CD14-positive monocyte (primary cell): Measurements from ENCODE around the gene BTBD9. TPM values are rescaled to one million over a fixed set of nuclear protein-coding genes. Genes with fewer than 3 reads are reported as not detected.

ENCODE experiments used
- DNase-seq, 3 donors: peaks; one replicate each; pipeline ENCODE4 v3.0.0-alpha.2; 2011 to 2022
- H2AFZ ChIP-seq: 2 replicates; pipeline ENCODE4 v1.6.0; 2012; ENCODE audit warnings: mild to moderate bottlenecking, low read depth, low read length, inconsistent platforms; ENCODE audit not compliant: insufficient read depth, poor library complexity, severe bottlenecking
- H3K27ac ChIP-seq, 2 donors: 1 replicate in 1 of 2; 2 replicates in 1 of 2; pipeline ENCODE4 v1.5.1; 2012 to 2013; ENCODE audit warnings: low read length in 2 of 2, control low read depth in 1 of 2, inconsistent platforms in 1 of 2, low read depth in 1 of 2, mild to moderate bottlenecking in 1 of 2
- H3K27me3 ChIP-seq, 2 donors: one replicate each; pipeline versions ENCODE4 v1.6.0 to v1.6.1; 2011 to 2013; ENCODE audit warnings: low read length in 2 of 2; ENCODE audit not compliant: control insufficient read depth in 2 of 2, insufficient read depth in 2 of 2
- H3K36me3 ChIP-seq, 2 donors: replicated peaks in 1 of 2; 1 replicate in 1 of 2; 2 replicates in 1 of 2; pipeline versions ENCODE4 v1.5.1 to v1.6.1; 2012 to 2013; ENCODE audit warnings: low read length in 2 of 2, control low read depth in 1 of 2, inconsistent platforms in 1 of 2, mild to moderate bottlenecking in 1 of 2; ENCODE audit not compliant: insufficient read depth in 2 of 2, control insufficient read depth in 1 of 2
- H3K4me1 ChIP-seq, 2 donors: 1 replicate in 1 of 2; 2 replicates in 1 of 2; pipeline versions ENCODE4 v1.5.1 to v1.6.1; 2012 to 2013; ENCODE audit warnings: low read length in 2 of 2, control low read depth in 1 of 2, inconsistent platforms in 1 of 2, mild to moderate bottlenecking in 1 of 2, moderate library complexity in 1 of 2; ENCODE audit not compliant: insufficient read depth in 2 of 2, control insufficient read depth in 1 of 2
- H3K4me2 ChIP-seq: replicated peaks from 2 replicates; pipeline ENCODE3; 2012; ENCODE audit warnings: low read length, moderate library complexity, mild to moderate bottlenecking; ENCODE audit not compliant: poor library complexity, severe bottlenecking; ENCODE audit errors: extremely low read depth
- H3K4me3 ChIP-seq, 3 experiments: fragments of 200-600 bp in 1 of 3; sonication (generic) in 1 of 3; replicated peaks in 1 of 3; 1 replicate in 2 of 3; 2 replicates in 1 of 3; pipeline ENCODE4 v1.5.1; 2011 to 2013; ENCODE audit warnings: low read length in 3 of 3, mild to moderate bottlenecking in 3 of 3, control low read depth in 2 of 3, low read depth in 2 of 3, inconsistent platforms in 1 of 3, moderate library complexity in 1 of 3
- H3K79me2 ChIP-seq: 2 replicates; pipeline ENCODE4 v1.6.0; 2012; ENCODE audit warnings: mild to moderate bottlenecking, control low read depth, inconsistent platforms, low read length, moderate library complexity; ENCODE audit not compliant: insufficient read depth
- H3K9ac ChIP-seq: 2 replicates; pipeline ENCODE4 v1.6.0; 2017; ENCODE audit warnings: low read length, mild to moderate bottlenecking; ENCODE audit not compliant: insufficient read depth, poor library complexity, severe bottlenecking
- H3K9me3 ChIP-seq, 2 donors: replicated peaks in 1 of 2; 1 replicate in 1 of 2; 2 replicates in 1 of 2; pipeline versions ENCODE4 v1.5.1 to v1.6.1; 2012 to 2013; ENCODE audit warnings: low read length in 2 of 2, control low read depth in 1 of 2; ENCODE audit not compliant: control insufficient read depth in 1 of 2, insufficient read depth in 1 of 2
- H4K20me1 ChIP-seq: 2 replicates; pipeline ENCODE4 v1.6.0; 2012; ENCODE audit warnings: mild to moderate bottlenecking, low read length, control low read depth, moderate library complexity; ENCODE audit not compliant: insufficient read depth
- H3K27ac Mint-ChIP-seq, 7 donors: one replicate each; pipeline ENCODE4 v1.8.0; 2020; ENCODE audit warnings: mild to moderate bottlenecking in 7 of 7, mixed read lengths in 7 of 7, moderate library complexity in 6 of 7, inconsistent platforms in 2 of 7
- H3K27me3 Mint-ChIP-seq, 3 donors: one replicate each; pipeline ENCODE4 v1.8.0; 2021 to 2022; ENCODE audit warnings: low read depth in 3 of 3, mild to moderate bottlenecking in 3 of 3, mixed read lengths in 3 of 3, moderate library complexity in 3 of 3, inconsistent platforms in 1 of 3
- H3K36me3 Mint-ChIP-seq, 2 donors: one replicate each; pipeline ENCODE4 v1.8.0; 2020; ENCODE audit warnings: mixed read lengths in 2 of 2, inconsistent platforms in 1 of 2, mild to moderate bottlenecking in 1 of 2
- H3K4me1 Mint-ChIP-seq: one replicate; pipeline ENCODE4 v1.8.0; 2020; ENCODE audit warnings: mild to moderate bottlenecking, mixed read lengths
- H3K4me3 Mint-ChIP-seq, 2 donors: one replicate each; pipeline ENCODE4 v1.8.0; 2020; ENCODE audit warnings: mild to moderate bottlenecking in 2 of 2, mixed read lengths in 2 of 2, moderate library complexity in 1 of 2
- H3K9me3 Mint-ChIP-seq, 7 donors: one replicate each; pipeline ENCODE4 v1.8.0; 2020 to 2022; ENCODE audit warnings: mixed read lengths in 7 of 7, mild to moderate bottlenecking in 6 of 7, moderate library complexity in 6 of 7, inconsistent platforms in 2 of 7
- WGBS: methylation state at CpG from one replicate; pipeline ENCODE4 v1.1.5; 2013; ENCODE audit warnings: missing lambda C conversion rate; ENCODE audit not compliant: insufficient coverage; 5-methylcytosine and 5-hydroxymethylcytosine counted together
- intact Hi-C, 2 donors: fragments of 100-400 bp; cut with micrococcal nuclease; formaldehyde crosslinking; loops; one replicate each; pipeline versions ENCODE4 v1.15.0 to v1.15.1; 2023
- polyA plus RNA-seq, 3 donors: library from polyadenylated mRNA; depleted of rRNA in 1 of 3; unstranded in 2 of 3; stranded (reverse) in 1 of 3; fragments of 300-500 nt in 2 of 3; fragments of >200 nt in 1 of 3; fragmentation: Illumina TruSeq in 2 of 3; gene quantifications; 1 replicate in 2 of 3; 2 replicates in 1 of 3; pipeline ENCODE4 v1.2.3, GENCODE V29; 2012 to 2021
- TF ChIP-seq, protein P1 (sequence below): fragments of 200-600 bp; IDR thresholded peaks from one replicate; pipeline ENCODE4 v1.8.0; 2022; ENCODE audit warnings: antibody characterized with exemption, mild to moderate bottlenecking

BTBD9 gene
- polyA plus RNA-seq, 3 donors: 5.2 to 7.5 (median 6.2) TPM

DNA sequence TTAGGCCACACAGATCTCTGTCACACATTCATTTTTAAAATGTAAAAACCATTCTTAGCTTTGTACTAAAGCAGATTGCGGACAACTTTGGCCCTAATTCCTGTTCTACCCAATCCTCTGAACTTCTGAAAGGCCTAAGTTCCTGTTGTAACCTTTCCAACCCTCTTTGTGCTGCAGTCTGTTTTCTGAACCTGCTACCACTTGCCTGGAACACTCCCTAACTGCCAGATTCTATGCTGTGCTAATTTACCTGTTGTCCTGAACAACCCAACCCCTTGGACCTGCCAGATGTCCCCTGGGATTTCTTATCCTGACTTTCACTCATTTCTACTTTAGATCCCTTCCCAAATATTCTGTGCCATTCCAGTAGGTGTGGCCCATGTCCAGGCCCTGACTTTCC, 421.5 kb downstream of the BTBD9 start:
- H3K9me3 ChIP-seq: no peaks in the 10 kb centered on the region
- Mint-ChIP-seq H3K27ac (no peak overlapping the region), H3K9me3 (no peaks in the 10 kb centered on the region), H3K36me3 (no peaks in the 10 kb centered on the region), H3K27me3 (no peaks in the 10 kb centered on the region), H3K4me3 (no peak overlapping the region), H3K4me1 (no peaks in the 10 kb centered on the region)
- H3K79me2 ChIP-seq: no peaks in the 10 kb centered on the region
- no peaks in the 10 kb centered on the region for H3K36me3 ChIP-seq
- H3K4me1 ChIP-seq: no peaks in the 10 kb centered on the region
- H3K4me2 ChIP-seq: no peak overlapping the region
- no peaks in the 10 kb centered on the region for H4K20me1 ChIP-seq
- WGBS: 100% methylated on average over 1 of the region's 1 CpG
- intact Hi-C loops: no loop called here
- no peak for DNase-seq
- no peak overlapping the region for H3K4me3 ChIP-seq
- H3K9ac ChIP-seq: no peak overlapping the region
- H3K27ac ChIP-seq: no peak overlapping the region
- TF ChIP-seq, protein P1, sequence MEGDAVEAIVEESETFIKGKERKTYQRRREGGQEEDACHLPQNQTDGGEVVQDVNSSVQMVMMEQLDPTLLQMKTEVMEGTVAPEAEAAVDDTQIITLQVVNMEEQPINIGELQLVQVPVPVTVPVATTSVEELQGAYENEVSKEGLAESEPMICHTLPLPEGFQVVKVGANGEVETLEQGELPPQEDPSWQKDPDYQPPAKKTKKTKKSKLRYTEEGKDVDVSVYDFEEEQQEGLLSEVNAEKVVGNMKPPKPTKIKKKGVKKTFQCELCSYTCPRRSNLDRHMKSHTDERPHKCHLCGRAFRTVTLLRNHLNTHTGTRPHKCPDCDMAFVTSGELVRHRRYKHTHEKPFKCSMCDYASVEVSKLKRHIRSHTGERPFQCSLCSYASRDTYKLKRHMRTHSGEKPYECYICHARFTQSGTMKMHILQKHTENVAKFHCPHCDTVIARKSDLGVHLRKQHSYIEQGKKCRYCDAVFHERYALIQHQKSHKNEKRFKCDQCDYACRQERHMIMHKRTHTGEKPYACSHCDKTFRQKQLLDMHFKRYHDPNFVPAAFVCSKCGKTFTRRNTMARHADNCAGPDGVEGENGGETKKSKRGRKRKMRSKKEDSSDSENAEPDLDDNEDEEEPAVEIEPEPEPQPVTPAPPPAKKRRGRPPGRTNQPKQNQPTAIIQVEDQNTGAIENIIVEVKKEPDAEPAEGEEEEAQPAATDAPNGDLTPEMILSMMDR: no peak
- H2AFZ ChIP-seq: no peak overlapping the region
- no peaks in the 10 kb centered on the region for H3K27me3 ChIP-seq

DNA sequence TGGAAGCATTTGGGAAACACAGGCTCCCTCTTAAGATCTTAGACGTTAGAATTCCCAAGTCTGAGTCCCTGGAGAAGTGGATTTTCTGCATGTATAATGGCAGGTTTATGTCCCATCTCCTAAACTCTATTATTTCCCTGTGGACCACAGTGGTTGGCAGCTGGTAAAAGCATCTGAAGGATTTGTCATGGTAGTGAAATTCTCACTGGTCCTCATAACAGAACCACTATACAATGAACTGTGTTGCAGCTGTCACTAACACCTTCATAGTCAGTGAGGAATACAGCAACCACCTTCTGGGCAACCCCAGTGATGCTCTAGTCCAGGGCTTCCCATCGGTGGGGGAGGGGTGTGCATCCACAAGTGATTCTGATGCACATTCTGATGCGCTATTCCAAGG, 423.3 kb downstream of the BTBD9 start:
- H3K4me1 Mint-ChIP-seq: no peaks in the 10 kb centered on the region
- no peak overlapping the region for H3K27ac Mint-ChIP-seq
- Histone ChIP-seq H3K9ac (no peak overlapping the region), H2AFZ (no peak overlapping the region), H3K4me3 (no peak overlapping the region), H3K4me1 (no peaks in the 10 kb centered on the region), H3K4me2 (no peak overlapping the region), H3K36me3 (no peaks in the 10 kb centered on the region), H4K20me1 (no peaks in the 10 kb centered on the region), H3K27me3 (no peaks in the 10 kb centered on the region), H3K27ac (no peak overlapping the region), H3K9me3 (no peaks in the 10 kb centered on the region), H3K79me2 (no peaks in the 10 kb centered on the region)
- H3K9me3 Mint-ChIP-seq: no peaks in the 10 kb centered on the region
- 94% methylated on average over 2 of the region's 3 CpGs for WGBS
- intact Hi-C loops: no loop called here
- no peaks in the 10 kb centered on the region for H3K27me3 Mint-ChIP-seq
- H3K36me3 Mint-ChIP-seq: no peaks in the 10 kb centered on the region
- no peak overlapping the region for H3K4me3 Mint-ChIP-seq
- TF ChIP-seq, protein P1: no peak
- no peak for DNase-seq
